Rectal smooth muscle tissue (tissue), 1 donor: ENCODE measurements around the gene ZNF273.
A peak's percentile ranks its signal among the peaks of the same experiment; 100 is the strongest.

Experiments
- H3K27ac ChIP-seq: one replicate; pipeline ENCODE4 v1.7.0; 2013; ENCODE audit warnings: low read depth, low read length, inconsistent platforms
- H3K27me3 ChIP-seq: one replicate; pipeline ENCODE4 v1.7.0; 2013; ENCODE audit warnings: low read length; ENCODE audit not compliant: control insufficient read depth, insufficient read depth
- H3K36me3 ChIP-seq: one replicate; pipeline ENCODE4 v1.7.0; 2013; ENCODE audit warnings: low read length; ENCODE audit not compliant: control insufficient read depth, insufficient read depth
- H3K4me1 ChIP-seq: one replicate; pipeline ENCODE4 v1.7.0; 2013; ENCODE audit warnings: low read length; ENCODE audit not compliant: control insufficient read depth, insufficient read depth
- H3K4me3 ChIP-seq: one replicate; pipeline ENCODE4 v1.7.0; 2013; ENCODE audit warnings: low read length
- H3K9ac ChIP-seq: one replicate; pipeline ENCODE4 v1.7.0; 2013; ENCODE audit warnings: low read length

The ZNF273 gene

GRCh38 chr7:64872351-64873154, 30.5 kb upstream of the ZNF273 start:
- H3K27me3 ChIP-seq: no peaks in the 10 kb centered on the region
- H3K4me3 ChIP-seq: no peak overlapping the region
- H3K9ac ChIP-seq: no peak overlapping the region
- H3K36me3 ChIP-seq: no peaks in the 10 kb centered on the region
- H3K27ac ChIP-seq: no peak overlapping the region
- peaks cover 3% of the 10 kb centered on the region for H3K4me1 ChIP-seq

- no peak overlapping the region for H3K27ac ChIP-seq
- H3K4me1 ChIP-seq: peaks cover 3% of the 10 kb centered on the region
- no peaks in the 10 kb centered on the region for H3K27me3 ChIP-seq
These were observed 29.9 kb upstream of the ZNF273 start for GRCh38 chr7:64873155-64873500.

GRCh38 chr7:64873517-64873916, 29.6 kb upstream of the ZNF273 start:
- H3K36me3 ChIP-seq: no peaks in the 10 kb centered on the region

More at GRCh38 chr7:64873155-64873500, 29.9 kb upstream of the ZNF273 start:
- H3K9ac ChIP-seq: no peak overlapping the region
- H3K4me3 ChIP-seq: no peak overlapping the region
- H3K36me3 ChIP-seq: no peaks in the 10 kb centered on the region

GRCh38 chr7:64874114-64874513, 29.0 kb upstream of the ZNF273 start:
- Histone ChIP-seq H3K27ac (no peak overlapping the region), H3K36me3 (no peaks in the 10 kb centered on the region), H3K27me3 (no peaks in the 10 kb centered on the region), H3K4me3 (no peak overlapping the region), H3K9ac (no peak overlapping the region), H3K4me1 (peaks cover 3% of the 10 kb centered on the region)

More at GRCh38 chr7:64873517-64873916, 29.6 kb upstream of the ZNF273 start:
- Histone ChIP-seq H3K27ac (no peak overlapping the region), H3K4me3 (no peak overlapping the region), H3K9ac (no peak overlapping the region), H3K27me3 (no peaks in the 10 kb centered on the region), H3K4me1 (peaks cover 3% of the 10 kb centered on the region)

GRCh38 chr7:64874562-64875250, 28.4 kb upstream of the ZNF273 start:
- H3K27me3 ChIP-seq: no peaks in the 10 kb centered on the region
- peaks cover 3% of the 10 kb centered on the region for H3K4me1 ChIP-seq
- H3K36me3 ChIP-seq: no peaks in the 10 kb centered on the region
- no peak overlapping the region for H3K4me3 ChIP-seq
- no peak overlapping the region for H3K27ac ChIP-seq
- H3K9ac ChIP-seq: no peak overlapping the region

- no peaks in the 10 kb centered on the region for H3K36me3 ChIP-seq
- H3K27me3 ChIP-seq: no peaks in the 10 kb centered on the region
- H3K4me1 ChIP-seq: peaks cover 3% of the 10 kb centered on the region
- no peak overlapping the region for H3K4me3 ChIP-seq
- no peak overlapping the region for H3K9ac ChIP-seq
- H3K27ac ChIP-seq: no peak overlapping the region
These were observed 27.8 kb upstream of the ZNF273 start for GRCh38 chr7:64875258-64875657.

- no peak overlapping the region for H3K27ac ChIP-seq
- H3K36me3 ChIP-seq: no peaks in the 10 kb centered on the region
These were observed 27.2 kb upstream of the ZNF273 start for GRCh38 chr7:64875658-64876406.

GRCh38 chr7:64876792-64877713, 26.0 kb upstream of the ZNF273 start:
- no peak overlapping the region for H3K27ac ChIP-seq
- no peaks in the 10 kb centered on the region for H3K36me3 ChIP-seq
- H3K4me3 ChIP-seq: peak overlapping the region; percentile 62
- H3K27me3 ChIP-seq: no peaks in the 10 kb centered on the region
- no peak overlapping the region for H3K9ac ChIP-seq
- H3K4me1 ChIP-seq: peaks cover 9% of the 10 kb centered on the region

More at GRCh38 chr7:64875658-64876406, 27.2 kb upstream of the ZNF273 start:
- peaks cover 3% of the 10 kb centered on the region for H3K4me1 ChIP-seq
- no peak overlapping the region for H3K9ac ChIP-seq
- H3K27me3 ChIP-seq: no peaks in the 10 kb centered on the region
- no peak overlapping the region for H3K4me3 ChIP-seq

GRCh38 chr7:64877714-64878610, 25.1 kb upstream of the ZNF273 start:
- Histone ChIP-seq H3K27ac (no peak overlapping the region), H3K27me3 (no peaks in the 10 kb centered on the region), H3K4me1 (peaks cover 9% of the 10 kb centered on the region), H3K9ac (no peak overlapping the region), H3K36me3 (no peaks in the 10 kb centered on the region), H3K4me3 (peak overlapping the region; percentile 62)

GRCh38 chr7:64878684-64879083, 24.4 kb upstream of the ZNF273 start:
- H3K27ac ChIP-seq: no peak overlapping the region
- no peaks in the 10 kb centered on the region for H3K36me3 ChIP-seq
- H3K9ac ChIP-seq: no peak overlapping the region
- H3K4me1 ChIP-seq: peaks cover 9% of the 10 kb centered on the region
- H3K27me3 ChIP-seq: no peaks in the 10 kb centered on the region
- H3K4me3 ChIP-seq: no peak overlapping the region

- Histone ChIP-seq H3K4me1 (peaks cover 9% of the 10 kb centered on the region), H3K27ac (no peak overlapping the region), H3K4me3 (no peak overlapping the region), H3K9ac (no peak overlapping the region), H3K36me3 (no peaks in the 10 kb centered on the region), H3K27me3 (no peaks in the 10 kb centered on the region)
These were observed 23.9 kb upstream of the ZNF273 start for GRCh38 chr7:64879086-64879730.
